Astrocyte (in vitro differentiated cells and primary cell): Measurements from ENCODE around the gene PTPN13.

ENCODE experiments used
- CTCF ChIP-seq: IDR thresholded peaks from 2 replicates; pipeline ENCODE4 v1.5.1; 2011; ENCODE audit warnings: low read depth, mild to moderate bottlenecking, inconsistent platforms, low read length, moderate library complexity; ENCODE audit not compliant: insufficient read depth
- EZH2 ChIP-seq: IDR thresholded peaks from 2 replicates; pipeline ENCODE4 v1.6.1; 2012; ENCODE audit warnings: mild to moderate bottlenecking, low read length, inconsistent platforms; ENCODE audit not compliant: insufficient read depth

- TF ChIP-seq CTCF (no peak), EZH2 (no peak)
Measured at GRCh38 chr4:86744570-86744969, 150.5 kb downstream of the PTPN13 start.
